Sigmoid colon (tissue), 4 donors: ENCODE results near the gene SLC16A1.

Experiments used
- EP300 ChIP-seq, 4 donors: sonication (generic); formaldehyde crosslinking; IDR thresholded peaks; one replicate each; pipeline ENCODE4 v1.6.1; 2017; ENCODE audit warnings: antibody characterized with exemption in 4 of 4
- POLR2A ChIP-seq, 2 donors: fragments of 450-650 bp; IDR thresholded peaks; one replicate each; pipeline ENCODE4 v1.6.1; 2016; ENCODE audit warnings: antibody characterized with exemption in 2 of 2, mild to moderate bottlenecking in 2 of 2, moderate library complexity in 2 of 2
- POLR2AphosphoS5 ChIP-seq, 4 donors: sonication (generic); formaldehyde crosslinking; IDR thresholded peaks; one replicate each; pipeline ENCODE4 v1.6.1; 2017; ENCODE audit warnings: antibody characterized with exemption in 4 of 4
- TF ChIP-seq, protein P1 (sequence below), 4 experiments: fragments of 450-650 bp in 3 of 4; fragments of 200-600 bp in 1 of 4; IDR thresholded peaks; one replicate each; pipeline ENCODE4 v1.5.1; 2016 to 2019; ENCODE audit warnings: antibody characterized with exemption in 4 of 4, mild to moderate bottlenecking in 3 of 4, moderate library complexity in 2 of 4

DNA sequence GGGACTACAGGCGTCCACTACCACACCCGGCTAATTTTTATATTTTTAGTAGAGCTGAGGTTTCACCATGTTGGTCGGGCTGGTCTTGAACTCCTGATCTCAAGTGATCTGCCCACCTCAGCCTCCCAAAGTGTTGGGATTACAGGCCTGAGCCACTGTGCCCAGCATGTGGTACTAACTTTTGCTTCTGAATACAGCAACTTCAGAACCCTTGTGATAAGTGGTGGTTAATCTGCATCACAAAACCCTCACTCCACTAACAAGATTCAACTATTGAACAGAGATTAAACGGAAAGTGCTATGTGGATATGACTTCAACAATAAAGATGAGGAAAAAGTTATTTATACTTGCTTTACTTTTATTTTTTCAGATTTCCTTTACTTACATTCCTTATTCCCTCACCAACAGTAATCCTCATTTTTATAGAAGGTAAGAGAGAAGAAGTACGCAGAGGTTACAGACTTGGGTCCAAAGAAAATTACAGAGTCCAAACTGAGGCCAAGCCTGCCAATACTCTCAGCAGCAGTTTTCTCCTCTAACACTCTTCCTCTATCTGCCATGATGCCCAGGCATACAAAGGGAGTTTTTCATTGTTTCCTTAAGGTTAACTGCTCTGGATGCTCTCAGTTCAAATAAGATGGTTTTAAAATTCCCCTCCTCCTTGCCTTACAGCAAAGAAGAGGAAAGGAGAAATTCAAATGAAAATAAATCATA is 44.3 kb downstream of the SLC16A1 start:
- TF ChIP-seq POLR2AphosphoS5 (IDR thresholded peaks at IDR 0.05) = no peak
- TF ChIP-seq, protein P1, sequence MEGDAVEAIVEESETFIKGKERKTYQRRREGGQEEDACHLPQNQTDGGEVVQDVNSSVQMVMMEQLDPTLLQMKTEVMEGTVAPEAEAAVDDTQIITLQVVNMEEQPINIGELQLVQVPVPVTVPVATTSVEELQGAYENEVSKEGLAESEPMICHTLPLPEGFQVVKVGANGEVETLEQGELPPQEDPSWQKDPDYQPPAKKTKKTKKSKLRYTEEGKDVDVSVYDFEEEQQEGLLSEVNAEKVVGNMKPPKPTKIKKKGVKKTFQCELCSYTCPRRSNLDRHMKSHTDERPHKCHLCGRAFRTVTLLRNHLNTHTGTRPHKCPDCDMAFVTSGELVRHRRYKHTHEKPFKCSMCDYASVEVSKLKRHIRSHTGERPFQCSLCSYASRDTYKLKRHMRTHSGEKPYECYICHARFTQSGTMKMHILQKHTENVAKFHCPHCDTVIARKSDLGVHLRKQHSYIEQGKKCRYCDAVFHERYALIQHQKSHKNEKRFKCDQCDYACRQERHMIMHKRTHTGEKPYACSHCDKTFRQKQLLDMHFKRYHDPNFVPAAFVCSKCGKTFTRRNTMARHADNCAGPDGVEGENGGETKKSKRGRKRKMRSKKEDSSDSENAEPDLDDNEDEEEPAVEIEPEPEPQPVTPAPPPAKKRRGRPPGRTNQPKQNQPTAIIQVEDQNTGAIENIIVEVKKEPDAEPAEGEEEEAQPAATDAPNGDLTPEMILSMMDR (IDR thresholded peaks at IDR 0.05) = no peak
- no peak for TF ChIP-seq POLR2A (IDR thresholded peaks at IDR 0.05)
- TF ChIP-seq EP300 (IDR thresholded peaks at IDR 0.05) = no peak
